Stimulated activated naive CD4-positive, alpha-beta T cell (primary cell): ENCODE data around the gene TUBA1A.
"Not testable (repeated sequence)": the region's sequence is repeated elsewhere in the genome, so short reads cannot be mapped to it uniquely, and the experiment has no call there.

ENCODE experiments used
- DNase-seq, 6 experiments: peaks; one replicate each; lab custom pipeline; 2025; lab: John Stamatoyannopoulos, UW

Gene TUBA1A

GRCh38 chr12:49147384-49147783 is 41.5 kb downstream of the TUBA1A start:
- DNase-seq, result no peak

GRCh38 chr12:49146406-49146805 is 42.5 kb downstream of the TUBA1A start:
- DNase-seq, result no peak

- no peak for DNase-seq
Observed at GRCh38 chr12:49144384-49144783, 44.5 kb downstream of the TUBA1A start.

GRCh38 chr12:49138999-49139398 is 49.9 kb downstream of the TUBA1A start:
- DNase-seq, result no peak

GRCh38 chr12:49138587-49138986 is 50.3 kb downstream of the TUBA1A start:
- no peak for DNase-seq

GRCh38 chr12:49137476-49137875 is 51.4 kb downstream of the TUBA1A start:
- DNase-seq, result no peak

- DNase-seq, result not testable (repeated sequence)
Observed at GRCh38 chr12:49136997-49137396, 51.9 kb downstream of the TUBA1A start.
